ENCODE data around the gene CAMTA1.
A peak's percentile ranks its signal among the peaks of the same experiment; 100 is the strongest.

The CAMTA1 gene

GRCh38 chr1:7111853-7112252 is 326.6 kb downstream of the CAMTA1 start:
- H3K4me3 ChIP-seq = no peak overlapping the region
- peaks cover 16 to 60% (median 45%) of the 10 kb centered on the region in 10 experiments for H3K4me1 ChIP-seq
- TF ChIP-seq Cebpa-rat (IDR thresholded peaks at IDR 0.05) = no peak
- H3K9ac ChIP-seq = no peak overlapping the region
- H3K27me3 ChIP-seq = peaks cover 0 to 26% (median 0%) of the 10 kb centered on the region in 11 experiments; a peak in 5 of 22 replicates
- H4K20me1 ChIP-seq = peaks cover 0 to 10% (median 0%) of the 10 kb centered on the region in 11 experiments; a peak in 3 of 22 replicates
- H3K36me3 ChIP-seq = no peaks in the 10 kb centered on the region
- peak overlapping the region in 6 of 11 experiments; percentile 0 to 70 (median 40); a peak in 6 of 22 replicates for H3K4me2 ChIP-seq
- H3K27ac ChIP-seq = no peak overlapping the region
- H3K9me3 ChIP-seq (replicated peaks in 1 of 11) = peaks cover 21 to 32% (median 27%) of the 10 kb centered on the region in 11 experiments; a peak in 21 of 22 replicates

GRCh38 chr1:7113136-7113535 is 327.9 kb downstream of the CAMTA1 start:
- no peak overlapping the region for H3K4me2 ChIP-seq
- no peaks in the 10 kb centered on the region for H4K20me1 ChIP-seq
- no peaks in the 10 kb centered on the region for H3K36me3 ChIP-seq
- no peak overlapping the region for H3K27ac ChIP-seq
- no peak for TF ChIP-seq Cebpa-rat (IDR thresholded peaks at IDR 0.05)
- no peak overlapping the region for H3K9ac ChIP-seq
- H3K27me3 ChIP-seq = peaks cover 0 to 16% (median 0%) of the 10 kb centered on the region in 11 experiments; a peak in 2 of 22 replicates
- peaks cover 21 to 32% (median 27%) of the 10 kb centered on the region in 11 experiments; a peak in 21 of 22 replicates for H3K9me3 ChIP-seq (replicated peaks in 1 of 11)
- H3K4me3 ChIP-seq = no peak overlapping the region
- peaks cover 10 to 48% (median 32%) of the 10 kb centered on the region in 10 experiments for H3K4me1 ChIP-seq

GRCh38 chr1:7113822-7114221 is 328.6 kb downstream of the CAMTA1 start:
- Histone ChIP-seq H3K9me3 (replicated peaks in 1 of 11) (peaks cover 18 to 30% (median 24%) of the 10 kb centered on the region in 11 experiments; a peak in 21 of 22 replicates), H3K36me3 (no peaks in the 10 kb centered on the region), H3K27me3 (peaks cover 0 to 14% (median 0%) of the 10 kb centered on the region in 11 experiments; a peak in 2 of 22 replicates), H3K9ac (no peak overlapping the region), H3K4me2 (no peak overlapping the region), H3K4me1 (peaks cover 4 to 41% (median 26%) of the 10 kb centered on the region in 10 experiments), H4K20me1 (no peaks in the 10 kb centered on the region), H3K4me3 (no peak overlapping the region), H3K27ac (no peak overlapping the region)
- TF ChIP-seq Cebpa-rat (IDR thresholded peaks at IDR 0.05) = no peak

- no peaks in the 10 kb centered on the region for H4K20me1 ChIP-seq
- TF ChIP-seq Cebpa-rat (IDR thresholded peaks at IDR 0.05) = no peak
- H3K4me3 ChIP-seq = no peak overlapping the region
- no peaks in the 10 kb centered on the region for H3K36me3 ChIP-seq
- H3K4me1 ChIP-seq = peaks cover 0 to 20% (median 6%) of the 10 kb centered on the region in 10 experiments; a peak in 8 of 20 replicates
- 0 out of 22 replicates have a peak, but pooled peaks cover 0 to 4% (median 0%) of the 10 kb centered on the region in 11 experiments for H3K27me3 ChIP-seq
- no peak overlapping the region for H3K9ac ChIP-seq
- H3K9me3 ChIP-seq (replicated peaks in 1 of 11) = peaks cover 14 to 34% (median 27%) of the 10 kb centered on the region in 11 experiments; a peak in 21 of 22 replicates
- H3K27ac ChIP-seq = no peak overlapping the region
- H3K4me2 ChIP-seq = no peak overlapping the region
Measured at GRCh38 chr1:7116001-7116400, 330.7 kb downstream of the CAMTA1 start.

- peaks cover 14 to 34% (median 27%) of the 10 kb centered on the region in 11 experiments; a peak in 21 of 22 replicates for H3K9me3 ChIP-seq (replicated peaks in 1 of 11)
- no peak overlapping the region for H3K9ac ChIP-seq
- no peak overlapping the region for H3K4me2 ChIP-seq
- peaks cover 0 to 4% (median 0%) of the 10 kb centered on the region in 10 experiments; a peak in 6 of 20 replicates for H3K4me1 ChIP-seq
- no peak for TF ChIP-seq Cebpa-rat (IDR thresholded peaks at IDR 0.05)
- H3K27me3 ChIP-seq = 0 out of 22 replicates have a peak, but pooled peaks cover 0 to 4% (median 0%) of the 10 kb centered on the region in 11 experiments
- no peaks in the 10 kb centered on the region for H3K36me3 ChIP-seq
- no peak overlapping the region for H3K4me3 ChIP-seq
- H3K27ac ChIP-seq = no peak overlapping the region
- no peaks in the 10 kb centered on the region for H4K20me1 ChIP-seq
Measured at GRCh38 chr1:7117399-7118281, 332.4 kb downstream of the CAMTA1 start.

- Histone ChIP-seq H3K4me1 (no peaks in the 10 kb centered on the region), H3K27ac (no peak overlapping the region), H3K9ac (no peak overlapping the region), H3K36me3 (no peaks in the 10 kb centered on the region), H3K27me3 (no peaks in the 10 kb centered on the region), H3K9me3 (replicated peaks in 1 of 11) (peaks cover 12 to 29% (median 24%) of the 10 kb centered on the region in 11 experiments; a peak in 20 of 22 replicates), H4K20me1 (no peaks in the 10 kb centered on the region), H3K4me3 (no peak overlapping the region), H3K4me2 (no peak overlapping the region)
- no peak for TF ChIP-seq Cebpa-rat (IDR thresholded peaks at IDR 0.05)
Measured at GRCh38 chr1:7119156-7119555, 333.9 kb downstream of the CAMTA1 start.

- Histone ChIP-seq H4K20me1 (no peaks in the 10 kb centered on the region), H3K9ac (no peak overlapping the region), H3K4me1 (peaks cover 0 to 10% (median 3%) of the 10 kb centered on the region in 10 experiments; a peak in 11 of 20 replicates), H3K27ac (no peak overlapping the region), H3K36me3 (no peaks in the 10 kb centered on the region), H3K9me3 (replicated peaks in 1 of 11) (peaks cover 0 to 18% (median 11%) of the 10 kb centered on the region in 11 experiments; a peak in 14 of 22 replicates), H3K27me3 (no peaks in the 10 kb centered on the region), H3K4me2 (no peak overlapping the region), H3K4me3 (no peak overlapping the region)
- TF ChIP-seq Cebpa-rat (IDR thresholded peaks at IDR 0.05) = no peak
Measured at GRCh38 chr1:7120863-7121621, 335.8 kb downstream of the CAMTA1 start.

GRCh38 chr1:7121622-7121988 is 336.4 kb downstream of the CAMTA1 start:
- H3K27ac ChIP-seq = no peak overlapping the region
- no peak for TF ChIP-seq Cebpa-rat (IDR thresholded peaks at IDR 0.05)

More at GRCh38 chr1:7121622-7121988, 336.4 kb downstream of the CAMTA1 start:
- Histone ChIP-seq H4K20me1 (no peaks in the 10 kb centered on the region), H3K9me3 (replicated peaks in 1 of 11) (peaks cover 0 to 15% (median 9%) of the 10 kb centered on the region in 11 experiments; a peak in 11 of 22 replicates), H3K27me3 (no peaks in the 10 kb centered on the region), H3K4me2 (no peak overlapping the region), H3K36me3 (no peaks in the 10 kb centered on the region), H3K4me3 (no peak overlapping the region), H3K4me1 (peaks cover 0 to 16% (median 7%) of the 10 kb centered on the region in 10 experiments; a peak in 11 of 20 replicates), H3K9ac (no peak overlapping the region)

All from BLaER1 treated with 17β-estradiol and CSF1 and Interleukin-3, amounts not matched to agents 10 nM and 100 nM (cell line).